GM21737 (cell line): Measurements from ENCODE around the gene GPR176.

Source experiments
- ATAC-seq: cut with Tn5 transposase; IDR thresholded peaks from one replicate; pipeline ENCODE4 v1.9.1; 2021; ENCODE audit warnings: mild to moderate bottlenecking, moderate library complexity; ENCODE audit not compliant: unreplicated experiment

GPR176 gene

DNA sequence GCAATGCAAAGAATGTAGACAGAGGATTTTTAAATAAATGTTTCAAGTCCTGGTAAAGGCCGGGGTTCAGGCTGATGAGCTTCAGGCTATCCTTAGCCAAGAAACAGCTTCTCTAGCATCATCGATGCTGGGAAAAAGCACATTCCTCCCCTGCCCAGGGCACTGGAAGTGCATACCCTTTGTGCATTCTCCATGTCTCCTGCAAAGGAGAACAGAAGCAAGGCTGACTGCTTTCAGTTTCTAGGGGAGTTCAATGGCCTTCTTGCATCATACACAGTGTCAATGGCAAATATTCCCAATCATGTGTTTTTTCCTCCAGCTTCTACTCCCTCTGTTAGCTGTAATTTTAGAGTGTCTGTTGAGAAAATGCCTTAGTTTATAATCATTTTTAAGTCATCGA lies 59.9 kb downstream of the GPR176 start:
- no peak for ATAC-seq

DNA sequence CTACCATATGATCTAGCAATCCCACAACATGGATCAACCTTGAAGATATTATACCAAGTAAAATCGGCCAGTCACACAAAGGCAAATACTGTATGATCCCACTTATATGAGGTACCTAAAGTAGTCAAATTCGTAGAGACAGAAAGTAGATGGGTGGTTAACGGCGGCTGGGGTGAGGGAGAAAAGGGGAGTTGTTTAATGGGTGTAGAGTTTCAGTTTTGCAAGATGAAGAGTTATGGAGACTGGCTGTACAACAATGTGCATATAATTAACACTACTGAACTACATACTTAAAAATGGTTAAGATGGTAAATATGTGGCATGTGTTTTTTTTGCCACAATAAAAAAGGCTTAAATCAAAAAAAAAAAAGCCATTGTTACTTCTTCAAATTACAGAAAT lies 60.4 kb downstream of the GPR176 start:
- ATAC-seq = no peak

DNA sequence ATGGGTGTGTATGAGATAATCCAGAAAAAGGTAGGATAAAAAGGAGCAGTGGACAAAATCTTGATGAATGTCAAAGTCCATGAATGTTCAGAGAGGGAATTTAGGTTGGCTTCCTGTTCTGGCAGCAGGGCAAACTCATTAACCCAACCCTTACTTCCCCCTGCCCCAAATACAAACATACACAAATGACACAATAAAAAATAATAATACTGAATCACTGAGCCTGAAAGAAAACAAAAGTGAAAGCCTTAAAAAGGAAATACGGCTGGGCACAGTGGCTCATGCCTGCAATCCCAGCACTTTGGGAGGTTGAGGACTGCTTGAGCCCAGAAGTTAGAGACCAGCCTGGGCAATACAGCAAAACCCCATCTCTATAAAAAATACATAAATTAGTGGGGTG lies 62.9 kb downstream of the GPR176 start:
- ATAC-seq = no peak

DNA sequence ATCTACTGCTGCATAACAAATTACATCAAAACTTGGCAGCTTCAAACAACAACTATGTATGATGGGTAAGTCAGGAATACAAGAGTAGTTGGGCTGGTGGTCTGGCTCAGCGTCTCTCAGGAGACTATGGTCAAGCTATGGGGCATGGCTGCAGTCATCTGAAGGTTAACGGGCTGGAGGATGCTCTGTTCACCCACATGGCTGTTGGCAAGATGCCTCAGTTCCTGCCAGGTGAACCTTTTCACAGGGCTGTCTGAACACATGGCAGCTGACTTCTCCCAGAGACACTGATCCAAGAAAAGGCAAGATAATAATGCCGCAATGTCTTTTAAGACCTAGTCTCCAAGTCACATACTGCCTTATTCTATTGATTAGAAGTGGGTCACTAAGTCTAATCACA lies 63.7 kb downstream of the GPR176 start:
- no peak for ATAC-seq

DNA sequence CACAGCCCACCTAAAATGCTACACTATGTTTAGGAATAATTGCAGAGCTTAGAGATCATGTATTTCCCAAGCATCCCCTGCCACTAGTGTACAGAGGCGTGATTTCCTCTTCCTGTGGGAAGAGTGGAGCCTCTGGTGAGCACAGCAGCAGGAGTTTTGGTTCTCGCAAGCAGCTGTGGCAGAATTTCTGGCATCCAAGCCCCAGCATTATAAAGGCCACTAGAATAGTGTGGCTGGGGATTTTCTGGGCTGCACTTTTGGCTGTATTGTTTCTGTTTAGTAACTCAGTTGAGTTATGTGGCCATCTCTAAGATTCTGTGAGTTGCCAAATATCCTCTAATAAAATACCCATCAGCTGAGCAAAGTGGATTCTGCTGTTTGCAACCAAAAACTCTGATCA lies 64.7 kb downstream of the GPR176 start:
- ATAC-seq = no peak

DNA sequence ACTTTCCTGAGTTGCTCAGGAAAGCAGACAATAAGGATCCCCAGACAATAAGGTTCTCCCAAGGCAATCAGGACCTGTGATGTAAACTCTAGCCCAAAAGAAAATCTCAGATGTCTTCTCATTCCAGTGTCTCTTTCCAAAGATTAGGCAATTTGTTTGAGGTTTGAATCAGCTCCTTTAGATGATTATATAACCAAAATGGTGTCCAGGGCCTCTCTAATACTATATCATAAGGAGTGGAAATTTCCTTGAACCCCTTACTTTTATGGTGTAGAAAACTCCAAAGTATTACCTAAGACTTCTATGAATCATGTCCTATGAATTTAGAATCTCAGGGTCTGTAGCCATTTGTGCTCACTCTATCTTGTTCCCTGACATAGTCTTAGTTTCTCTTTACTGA lies 65.9 kb downstream of the GPR176 start:
- no peak for ATAC-seq

DNA sequence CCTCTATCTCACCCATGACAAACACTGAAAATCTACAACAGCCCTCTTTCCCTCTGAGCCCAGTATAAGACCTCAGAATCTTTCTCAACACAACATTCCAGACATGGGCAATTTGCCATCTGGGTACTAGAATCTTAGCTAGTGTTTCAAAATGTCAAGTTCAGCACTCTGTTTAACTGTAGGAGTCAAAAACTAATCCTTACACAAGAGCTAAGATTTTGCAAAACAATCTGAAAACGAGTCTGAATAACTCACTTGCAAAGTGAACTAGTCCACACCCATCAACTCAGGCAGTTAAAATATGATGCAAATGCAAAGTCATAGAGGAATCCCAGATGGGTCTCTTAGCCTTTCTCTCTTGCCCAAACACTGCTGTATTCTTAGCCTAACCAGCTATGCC lies 67.8 kb downstream of the GPR176 start:
- no peak for ATAC-seq

DNA sequence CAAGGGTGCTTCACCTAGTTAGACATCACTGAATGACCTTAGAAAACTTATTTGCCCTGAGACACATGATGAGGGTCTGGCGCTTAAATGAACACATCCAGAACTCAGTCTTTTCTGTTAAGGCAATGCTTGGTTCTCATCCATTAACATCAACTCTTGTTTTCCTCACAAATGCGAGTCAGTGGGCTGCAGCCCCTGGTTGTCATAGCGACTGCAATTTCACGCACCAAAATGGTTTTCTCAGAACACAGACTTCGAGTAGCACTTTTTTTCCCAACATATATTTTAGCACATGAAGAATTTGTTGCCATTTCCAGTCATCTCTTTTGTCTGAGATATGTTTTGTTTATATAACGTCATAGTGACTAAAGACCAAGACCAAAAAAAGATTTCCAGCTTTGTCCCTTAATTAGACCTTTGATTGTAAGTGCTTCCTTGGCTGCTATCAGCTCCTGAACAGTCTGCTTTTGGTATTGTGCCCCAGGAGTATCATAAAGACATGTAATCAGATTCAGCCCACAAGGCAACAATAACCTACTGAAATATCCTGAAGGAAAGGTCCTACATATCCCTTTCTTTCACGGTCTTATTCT lies 68.5 kb downstream of the GPR176 start:
- ATAC-seq = no peak

DNA sequence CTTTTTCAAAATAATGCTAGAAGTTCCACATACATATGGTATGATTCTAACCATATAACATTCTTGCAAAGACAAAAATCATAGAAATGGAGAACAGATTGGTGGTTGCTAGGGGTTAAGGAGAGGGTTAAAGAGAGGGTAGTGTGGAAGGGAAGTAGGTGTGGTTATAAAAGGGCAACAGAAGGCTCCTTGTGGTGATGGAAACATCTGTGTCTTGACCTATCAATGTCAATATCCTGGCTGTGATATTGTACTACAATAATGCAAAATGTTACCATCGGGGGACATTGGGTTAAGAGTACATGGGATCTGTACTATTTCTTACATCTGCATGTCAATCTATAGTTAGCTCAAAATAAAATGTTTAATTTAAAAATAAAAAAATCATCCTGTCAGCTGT lies 69.6 kb downstream of the GPR176 start:
- ATAC-seq = no peak

DNA sequence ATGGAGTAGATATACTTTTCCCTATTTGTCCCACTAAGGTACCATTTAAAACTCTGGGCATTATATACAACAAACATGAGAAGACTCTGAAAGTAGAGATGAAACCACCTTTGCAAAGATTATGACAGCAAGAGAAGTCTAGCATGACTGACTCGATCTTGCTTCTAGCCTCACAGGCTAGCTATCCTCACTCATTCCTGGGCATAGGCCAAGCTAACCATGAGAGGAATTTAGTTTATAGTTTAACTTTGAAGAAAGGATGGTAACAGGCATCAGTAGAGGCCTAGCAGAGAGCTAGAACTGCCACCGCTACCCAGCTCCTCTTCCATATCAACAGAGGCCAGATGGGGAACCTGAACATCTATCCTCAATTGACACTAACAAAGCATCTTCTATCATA lies 74.0 kb downstream of the GPR176 start:
- no peak for ATAC-seq

DNA sequence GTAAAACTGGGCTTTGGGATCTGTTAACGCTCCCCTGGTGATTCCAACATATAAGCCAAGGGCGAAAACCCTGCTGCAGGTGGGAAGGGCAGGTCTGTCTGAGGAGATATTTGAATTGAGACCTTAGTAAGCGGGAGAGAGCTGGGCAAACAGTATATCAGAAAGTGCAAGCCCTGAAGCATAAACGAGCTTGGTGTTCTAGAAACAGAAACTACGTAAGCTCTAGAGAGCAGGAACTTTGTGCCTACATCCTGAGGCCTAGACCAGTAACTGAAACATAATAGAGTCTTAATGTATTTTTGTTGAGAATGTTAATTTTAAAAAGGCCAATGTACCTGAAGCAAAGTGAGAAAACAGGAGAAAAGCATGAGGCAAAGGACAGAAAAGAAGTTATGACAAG lies 74.5 kb downstream of the GPR176 start:
- ATAC-seq = no peak

DNA sequence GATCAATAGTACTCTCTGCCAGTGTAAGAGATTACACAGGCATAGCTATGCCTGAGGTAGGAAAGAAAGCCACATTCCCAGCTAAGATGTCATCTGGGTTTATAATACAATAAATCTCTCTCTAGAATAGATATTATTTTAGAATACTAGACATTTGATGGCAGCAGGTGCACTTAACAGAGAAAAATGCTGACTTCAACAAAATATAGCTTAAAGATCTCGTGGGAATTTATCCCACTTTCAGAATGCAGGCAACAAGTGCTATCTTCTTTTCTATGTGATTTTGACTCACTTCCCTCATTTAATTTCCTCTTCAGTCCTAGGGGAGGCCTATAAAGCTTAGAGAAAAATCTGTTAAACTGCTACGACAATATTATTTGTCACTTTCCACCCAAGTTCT lies 76.5 kb downstream of the GPR176 start:
- ATAC-seq = no peak

DNA sequence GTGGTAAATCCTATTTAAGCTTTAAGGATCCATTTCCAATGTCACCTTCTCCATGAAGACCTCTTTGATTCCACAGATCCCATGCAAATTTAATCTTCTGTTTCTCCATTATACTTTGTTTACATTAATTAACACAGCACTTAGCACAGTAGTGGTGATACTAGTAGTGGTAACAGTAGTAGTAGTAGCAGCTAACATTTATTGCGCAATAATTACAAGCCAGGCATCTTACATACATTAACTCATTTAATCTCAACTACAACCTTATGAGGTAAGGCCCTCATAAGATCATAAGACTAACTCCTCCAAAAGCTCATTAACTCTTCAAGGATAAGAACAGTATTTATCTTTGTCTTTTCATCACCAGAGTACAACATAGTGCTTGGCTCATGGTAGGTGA lies 82.6 kb downstream of the GPR176 start:
- ATAC-seq = no peak

DNA sequence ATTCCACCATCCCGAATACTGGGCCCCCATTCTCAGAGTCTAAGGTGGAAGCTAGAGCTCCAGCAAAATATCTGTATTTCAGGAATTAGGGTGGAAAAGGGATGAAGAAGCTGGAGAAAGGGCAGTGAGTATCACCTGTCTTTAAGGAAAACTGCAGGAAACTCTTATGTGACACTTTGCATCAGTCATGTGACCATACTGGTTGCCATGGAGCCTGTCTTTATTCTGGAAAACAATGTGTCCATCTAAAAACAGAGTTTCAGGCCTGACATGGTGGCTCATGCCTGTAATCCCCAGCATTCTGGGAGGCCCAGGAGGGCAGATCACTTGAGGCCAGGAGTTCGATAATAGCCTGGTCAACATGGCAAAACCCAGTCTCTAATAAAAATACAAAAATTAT lies 84.5 kb downstream of the GPR176 start:
- ATAC-seq = no peak

DNA sequence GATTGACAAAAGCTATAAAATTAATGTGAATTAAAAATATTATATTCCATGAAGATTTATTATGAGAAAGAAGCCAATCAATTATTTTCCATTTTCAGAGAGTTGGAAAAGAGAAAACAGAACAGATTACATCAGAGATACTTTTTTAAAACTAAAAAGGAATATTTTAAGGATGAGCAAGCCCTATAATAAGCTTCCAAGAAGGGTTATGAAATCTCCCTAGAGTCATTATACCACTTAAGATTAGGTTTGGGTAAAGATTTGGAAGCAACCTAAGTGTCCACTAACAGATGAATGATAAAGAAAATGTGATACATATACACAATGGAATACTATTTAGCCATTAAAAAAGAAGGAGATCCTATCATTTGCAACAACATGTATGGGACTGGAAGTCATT lies 85.8 kb downstream of the GPR176 start:
- no peak for ATAC-seq

DNA sequence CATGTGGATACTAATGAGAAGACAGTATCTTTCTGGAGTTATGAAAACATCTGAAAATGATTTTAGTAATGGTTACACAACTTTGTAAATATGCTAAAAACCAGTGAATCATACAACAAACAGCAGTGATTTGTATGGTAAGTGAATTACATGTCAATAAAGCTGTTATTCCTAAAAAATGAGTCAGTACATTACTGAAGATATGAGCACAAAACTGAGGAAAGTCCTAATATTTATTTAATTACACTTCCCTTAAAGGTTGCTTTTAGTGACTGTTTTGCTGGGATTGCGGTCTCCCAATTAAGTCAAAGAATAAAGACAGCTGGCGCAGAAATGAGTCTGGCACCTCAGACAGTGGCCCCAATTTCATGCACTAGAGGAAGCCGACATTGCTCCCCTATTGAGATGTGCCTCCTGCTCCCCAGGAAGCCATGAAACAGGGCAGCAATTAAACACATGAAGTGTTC lies 86.5 kb downstream of the GPR176 start:
- no peak for ATAC-seq

DNA sequence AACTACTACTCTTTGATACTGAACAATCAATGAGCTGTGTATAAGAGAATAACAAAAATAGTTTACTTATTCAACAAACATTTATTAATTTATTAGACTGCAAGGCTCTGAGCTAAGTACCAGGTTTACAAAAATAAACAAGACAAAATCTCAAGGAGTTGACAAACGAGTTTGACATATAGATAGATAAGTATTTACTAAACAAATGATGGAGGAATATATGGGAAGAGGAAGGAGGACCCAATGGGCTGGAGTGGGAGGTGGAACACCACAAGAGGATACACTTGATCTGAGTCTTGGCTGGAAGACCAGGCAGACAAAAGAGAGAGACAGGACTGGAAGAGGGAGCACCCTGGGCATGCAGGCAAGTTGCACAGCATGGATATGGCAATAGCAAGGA lies 89.9 kb downstream of the GPR176 start:
- no peak for ATAC-seq

DNA sequence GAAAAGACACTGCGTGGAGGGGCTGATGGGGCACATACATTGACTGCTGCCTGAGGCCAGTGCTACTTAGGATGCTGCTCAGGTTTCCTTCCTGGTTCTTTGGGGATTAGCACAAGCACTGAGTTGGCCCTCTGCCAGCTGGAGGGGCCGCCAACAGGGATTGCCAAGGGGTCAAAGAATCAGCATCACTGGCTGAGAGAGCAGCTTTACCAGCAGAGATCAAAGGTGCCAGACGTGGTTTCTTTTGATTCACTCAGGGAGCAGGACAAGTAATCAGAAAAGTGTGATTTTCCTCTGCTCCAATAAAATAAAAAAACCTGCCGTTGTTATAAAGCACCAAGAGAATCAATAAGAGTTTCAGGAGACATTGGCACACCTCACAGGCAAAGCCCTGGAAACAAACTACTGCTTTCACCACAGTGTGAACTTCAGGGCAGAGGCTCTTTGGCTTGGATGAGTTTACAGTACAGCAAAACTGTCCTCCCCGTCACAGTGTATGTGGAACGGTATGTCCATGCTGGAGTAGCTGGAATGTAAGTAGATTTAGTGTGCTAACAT lies 91.6 kb downstream of the GPR176 start:
- no peak for ATAC-seq

DNA sequence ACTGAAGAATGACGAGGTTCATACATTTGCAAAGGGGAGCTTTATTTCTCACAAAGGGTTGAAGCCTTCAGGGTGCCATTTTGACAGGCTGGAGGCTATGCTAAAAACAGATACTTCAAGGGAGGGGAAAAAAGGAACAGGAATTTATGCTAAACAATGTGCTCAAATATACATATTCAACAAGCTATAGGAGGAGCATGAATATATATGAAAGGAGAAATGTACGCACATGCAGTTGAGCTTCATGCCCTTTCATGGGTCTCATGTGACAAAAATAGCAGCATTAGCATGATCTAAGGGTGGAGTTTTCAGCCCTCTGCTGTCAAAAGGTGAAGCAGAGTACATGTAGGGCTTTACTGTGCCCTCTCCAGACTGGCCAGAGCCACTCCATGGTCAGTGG lies 93.1 kb downstream of the GPR176 start:
- ATAC-seq = no peak

DNA sequence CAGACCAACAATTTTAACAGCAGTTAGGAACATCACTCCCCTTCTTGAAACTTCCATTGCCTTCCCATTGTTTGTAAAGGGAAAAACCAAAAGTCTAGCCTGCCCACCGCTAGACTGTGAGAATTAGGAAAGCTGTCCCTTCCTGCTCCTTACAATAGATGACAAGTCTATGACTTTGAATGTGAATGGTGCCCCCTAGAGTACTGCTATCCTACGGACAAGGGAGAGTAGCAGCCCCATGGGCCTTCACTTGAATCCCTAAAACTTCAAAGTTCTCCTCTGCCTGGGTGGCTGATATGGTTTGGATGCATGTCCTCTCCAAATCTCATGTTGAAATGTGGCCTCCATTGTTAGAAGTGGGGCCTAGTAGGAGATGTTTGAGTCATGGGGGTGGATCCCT lies 96.4 kb downstream of the GPR176 start:
- ATAC-seq = no peak

DNA sequence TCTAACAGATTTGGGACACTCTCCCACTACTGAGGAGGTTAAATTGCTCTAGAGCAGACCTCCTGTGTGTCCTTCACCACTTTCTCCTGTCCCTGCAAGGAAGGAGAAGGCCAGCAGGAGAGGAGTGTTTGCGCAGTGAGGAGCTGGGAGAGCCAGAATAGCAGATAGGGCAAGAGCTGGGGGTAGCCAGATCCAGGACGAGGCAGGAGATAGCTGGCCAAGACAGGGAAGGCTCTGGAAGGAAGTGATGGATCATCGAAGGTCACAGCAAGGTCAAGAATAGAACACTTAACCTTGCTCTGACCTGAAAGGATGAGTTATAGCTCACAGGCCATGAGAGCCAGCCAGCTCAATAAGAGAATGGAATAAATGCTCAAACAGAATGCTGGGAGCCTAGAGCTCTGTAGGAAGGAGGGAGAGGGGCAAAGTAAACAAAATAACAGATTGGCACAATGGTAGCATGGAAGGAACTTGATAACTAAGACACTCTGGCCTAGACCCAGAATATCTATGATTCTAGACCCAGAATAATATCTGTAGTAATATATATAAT lies 99.9 kb downstream of the GPR176 start:
- ATAC-seq = no peak

DNA sequence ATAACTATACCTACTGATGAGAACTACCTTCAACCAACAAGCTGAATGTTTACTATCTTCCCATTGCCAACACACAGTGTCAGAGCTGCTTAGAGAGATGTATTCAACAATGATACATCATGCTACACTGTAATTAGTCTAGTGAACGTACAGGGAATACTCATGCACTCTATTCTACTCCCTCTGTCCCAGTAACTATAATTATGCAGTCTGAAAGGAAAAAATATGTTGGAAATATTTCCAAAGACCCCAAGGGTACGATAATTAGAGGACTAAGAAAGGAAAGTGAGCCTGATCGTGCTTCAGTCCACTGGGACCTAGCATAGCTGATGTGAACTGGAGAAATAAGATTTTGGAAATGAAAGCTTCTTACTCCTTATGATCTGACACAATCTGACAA lies 100.5 kb downstream of the GPR176 start:
- no peak for ATAC-seq

DNA sequence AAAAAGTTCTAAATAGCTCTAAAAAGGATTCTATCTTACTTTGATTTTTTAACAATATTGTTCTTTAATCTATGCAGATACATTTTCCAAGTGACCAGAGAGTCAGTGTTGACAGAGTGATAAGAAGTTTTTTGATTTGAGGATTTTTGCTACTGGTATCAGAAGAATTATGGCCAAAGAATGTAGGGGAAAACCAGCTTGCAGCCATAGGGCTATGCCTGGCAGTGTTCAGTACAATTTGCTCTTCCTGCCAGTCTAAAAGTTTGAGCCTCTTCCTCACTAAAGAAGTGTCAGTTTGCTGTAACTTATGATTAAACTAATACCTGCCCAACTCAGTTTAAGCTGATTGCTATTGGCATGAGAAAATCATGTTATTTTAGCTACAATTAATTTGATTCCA lies 102.2 kb downstream of the GPR176 start:
- ATAC-seq = no peak
